Small intestine (tissue), 7 donors: ENCODE measurements around the gene NRAS. TPM values are rescaled to one million over a fixed set of nuclear protein-coding genes. Genes with fewer than 3 reads are reported as not detected.

Experiments
- DNase-seq, 2 donors: peaks; one replicate each; pipeline versions ENCODE4 v3.0.0 to v3.0.0-alpha.2; 2013
- FAIRE-seq: peaks from 2 replicates; lab custom pipeline; 2012; peaks lifted over from hg19 to GRCh38; lab: Jason Lieb, UNC
- H3K27ac ChIP-seq, 3 donors: one replicate each; pipeline ENCODE4 v1.5.1; 2013; ENCODE audit warnings: low read length in 2 of 3, mild to moderate bottlenecking in 2 of 3, control low read depth in 1 of 3, inconsistent platforms in 1 of 3, low read depth in 1 of 3, moderate library complexity in 1 of 3
- H3K27me3 ChIP-seq, 3 donors: one replicate each; pipeline ENCODE4 v1.6.1; 2013; ENCODE audit warnings: low read length in 3 of 3, inconsistent platforms in 1 of 3; ENCODE audit not compliant: control insufficient read depth in 3 of 3, insufficient read depth in 3 of 3
- H3K36me3 ChIP-seq, 3 donors: one replicate each; pipeline ENCODE4 v1.6.1; 2013; ENCODE audit warnings: low read length in 3 of 3, inconsistent platforms in 1 of 3, low read depth in 1 of 3, mild to moderate bottlenecking in 1 of 3, moderate library complexity in 1 of 3; ENCODE audit not compliant: control insufficient read depth in 3 of 3, insufficient read depth in 2 of 3
- H3K4me1 ChIP-seq, 3 donors: one replicate each; pipeline ENCODE4 v1.6.1; 2013; ENCODE audit warnings: low read length in 2 of 3, inconsistent platforms in 1 of 3, low read depth in 1 of 3, mild to moderate bottlenecking in 1 of 3, moderate library complexity in 1 of 3; ENCODE audit not compliant: control insufficient read depth in 3 of 3, insufficient read depth in 2 of 3
- H3K4me3 ChIP-seq, 3 donors: one replicate each; pipeline ENCODE4 v1.5.1; 2013; ENCODE audit warnings: low read length in 3 of 3, control low read depth in 1 of 3, inconsistent platforms in 1 of 3, low read depth in 1 of 3, mild to moderate bottlenecking in 1 of 3, moderate library complexity in 1 of 3
- H3K9me3 ChIP-seq, 2 donors: one replicate each; pipeline ENCODE4 v1.6.1; 2013; ENCODE audit warnings: low read depth in 1 of 2, low read length in 1 of 2; ENCODE audit not compliant: control insufficient read depth in 2 of 2, insufficient read depth in 1 of 2
- WGBS, 3 donors: extraction: QIAGEN DNeasy Blood & Tissue Kit; methylation state at CpG; one replicate each; pipeline ENCODE4 v1.1.7; 2013; 5-methylcytosine and 5-hydroxymethylcytosine counted together
- polyA plus RNA-seq, 4 donors: library from polyadenylated mRNA; stranded (reverse) in 3 of 4; unstranded in 1 of 4; fragments of 200-250 nt in 3 of 4; fragments of 120-200 nt in 1 of 4; gene quantifications; one replicate each; pipeline versions ENCODE4 v1.2.1 to v1.2.3, GENCODE V29; 2013
- donor health status: healthy with polysubstance abuse.
- donor health status: control.
- donor health status: control.
- donor health status: Bipolar disorder and iron deficiency.
- donor health status: healthy.

NRAS gene
- polyA plus RNA-seq, 4 donors: 19.7 to 62.5 (median 21.3) TPM

DNA sequence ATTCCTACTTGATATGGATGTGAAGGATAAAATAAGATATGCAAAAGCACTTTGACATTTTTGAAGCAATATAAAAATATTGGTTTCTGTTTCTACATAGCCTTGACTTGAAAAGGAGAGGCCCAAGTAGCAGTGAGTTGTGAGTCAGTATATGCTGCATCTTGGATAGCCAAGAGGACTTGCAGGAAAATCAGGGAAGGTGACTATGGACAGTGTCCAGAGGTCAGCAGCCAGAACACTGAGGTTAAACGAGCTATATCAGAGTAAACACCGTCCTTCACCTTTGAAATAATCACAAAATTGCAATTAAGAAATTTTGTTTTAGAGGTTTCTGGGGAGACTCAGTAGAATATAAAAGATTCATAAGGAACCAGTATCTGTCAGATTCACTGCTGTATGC, 14.6 kb downstream of the NRAS start:
- FAIRE-seq (no peak), DNase-seq (no peak)
- Histone ChIP-seq H3K9me3 (no peaks in the 10 kb centered on the region), H3K27ac (no peak overlapping the region), H3K4me1 (no peaks in the 10 kb centered on the region), H3K4me3 (no peak overlapping the region), H3K36me3 (peaks cover 0 to 4% (median 0%) of the 10 kb centered on the region in 3 donors), H3K27me3 (no peaks in the 10 kb centered on the region)
- WGBS, 3 donors: 36 to 65% (median 46%) methylated on average over 2 of the region's 2 CpGs

DNA sequence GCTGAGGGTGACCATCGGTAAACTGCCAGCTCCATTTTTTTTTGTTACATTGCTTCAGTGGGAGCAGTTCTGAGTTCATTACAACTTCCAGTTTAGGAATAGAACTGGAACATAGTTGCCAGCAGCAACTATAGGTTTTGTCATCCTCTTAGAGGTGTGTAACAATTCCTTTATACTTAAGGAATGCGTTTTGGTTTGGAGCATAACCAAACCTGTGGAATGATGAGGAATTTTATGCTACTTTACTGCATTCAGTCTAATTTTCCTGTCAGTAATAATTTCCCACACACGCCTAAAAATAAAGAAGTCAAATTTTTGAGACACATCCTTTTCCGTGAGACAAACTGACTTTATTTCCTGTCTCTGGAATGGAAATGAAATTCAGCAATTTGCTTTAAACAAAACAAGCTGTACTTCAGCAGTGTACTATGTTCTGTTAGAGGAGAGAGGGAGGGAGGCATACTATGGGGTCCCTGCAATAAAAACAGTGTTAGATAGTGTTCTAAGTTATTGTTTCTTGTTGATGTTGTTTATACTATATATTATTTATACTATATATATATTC, 16.5 kb downstream of the NRAS start:
- DNase-seq (no peak), FAIRE-seq (no peak)
- WGBS, 3 donors: 57 to 77% (median 74%) methylated on average over 4 of the region's 4 CpGs
- H3K4me3 ChIP-seq: no peak overlapping the region
- no peaks in the 10 kb centered on the region for H3K36me3 ChIP-seq
- no peaks in the 10 kb centered on the region for H3K27me3 ChIP-seq
- H3K27ac ChIP-seq: no peak overlapping the region
- H3K9me3 ChIP-seq: no peaks in the 10 kb centered on the region
- H3K4me1 ChIP-seq: no peaks in the 10 kb centered on the region

DNA sequence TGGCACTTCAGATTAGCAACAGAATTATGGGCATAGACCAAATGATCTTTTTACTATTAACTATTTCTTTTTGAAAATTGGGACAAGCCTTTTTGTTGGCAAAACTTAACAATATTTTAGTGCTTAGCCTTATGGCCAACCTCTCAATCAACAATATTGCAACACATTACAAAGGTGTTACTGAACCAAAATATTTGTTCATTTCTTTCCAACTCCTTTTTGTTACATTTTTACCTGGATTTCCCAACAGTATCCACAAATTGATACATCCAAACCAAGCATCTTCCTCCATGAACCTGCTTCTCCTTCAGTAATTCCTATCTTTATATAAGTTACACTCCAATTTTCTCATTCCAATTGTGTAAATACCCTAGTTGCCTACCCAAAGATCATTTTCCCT, 19.8 kb downstream of the NRAS start:
- Histone ChIP-seq H3K27ac (no peak overlapping the region), H3K36me3 (no peaks in the 10 kb centered on the region), H3K4me1 (no peaks in the 10 kb centered on the region), H3K4me3 (no peak overlapping the region), H3K9me3 (no peaks in the 10 kb centered on the region), H3K27me3 (no peaks in the 10 kb centered on the region)
- DNase-seq: no peak
- no peak for FAIRE-seq

DNA sequence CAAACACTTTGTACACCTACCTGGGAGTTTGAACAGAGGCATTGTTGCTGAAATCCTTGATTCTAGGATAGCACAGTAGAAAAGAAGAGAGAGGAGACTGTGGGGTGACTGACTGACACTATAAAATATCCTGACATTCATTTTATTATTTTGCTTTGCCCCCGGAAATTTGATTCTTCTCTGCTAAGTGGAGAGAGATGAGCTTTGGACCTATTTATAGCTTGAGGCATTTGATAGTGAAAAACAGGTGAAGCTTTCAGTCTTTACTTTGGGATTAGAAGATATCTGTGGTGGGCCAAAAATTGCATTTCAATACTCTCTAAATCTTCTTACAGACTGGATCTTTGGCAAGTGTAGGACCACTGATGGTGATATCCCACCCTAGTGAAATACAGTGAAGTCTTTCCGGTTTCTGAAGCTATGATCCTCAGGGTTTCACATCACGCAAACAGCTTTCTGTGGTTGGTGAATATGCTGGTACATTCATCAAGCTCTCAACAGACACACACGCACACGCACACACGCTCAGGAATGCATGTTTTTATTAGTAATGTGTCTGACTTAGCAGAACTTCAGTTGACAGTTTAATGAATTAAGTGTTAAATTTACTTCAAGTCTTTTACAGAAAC, 21.0 kb downstream of the NRAS start, which contains the start of gene AMPD1:
Gene AMPD1, minus strand, starts transcription at position 117 of the 629 bp plus-strand sequence. Its CDS starts 75 bp downstream, at position 42.
- 22 to 43% (median 27%) methylated on average over 6 of the region's 6 CpGs for WGBS, 3 donors
- Histone ChIP-seq H3K9me3 (no peaks in the 10 kb centered on the region), H3K4me1 (no peaks in the 10 kb centered on the region), H3K36me3 (no peaks in the 10 kb centered on the region), H3K4me3 (no peak within 1 kb of the TSS), H3K27ac (no peak within 1 kb of the TSS), H3K27me3 (no peaks in the 10 kb centered on the region)
- peak; percentile 7 to 37 for DNase-seq
- no peak for FAIRE-seq

DNA sequence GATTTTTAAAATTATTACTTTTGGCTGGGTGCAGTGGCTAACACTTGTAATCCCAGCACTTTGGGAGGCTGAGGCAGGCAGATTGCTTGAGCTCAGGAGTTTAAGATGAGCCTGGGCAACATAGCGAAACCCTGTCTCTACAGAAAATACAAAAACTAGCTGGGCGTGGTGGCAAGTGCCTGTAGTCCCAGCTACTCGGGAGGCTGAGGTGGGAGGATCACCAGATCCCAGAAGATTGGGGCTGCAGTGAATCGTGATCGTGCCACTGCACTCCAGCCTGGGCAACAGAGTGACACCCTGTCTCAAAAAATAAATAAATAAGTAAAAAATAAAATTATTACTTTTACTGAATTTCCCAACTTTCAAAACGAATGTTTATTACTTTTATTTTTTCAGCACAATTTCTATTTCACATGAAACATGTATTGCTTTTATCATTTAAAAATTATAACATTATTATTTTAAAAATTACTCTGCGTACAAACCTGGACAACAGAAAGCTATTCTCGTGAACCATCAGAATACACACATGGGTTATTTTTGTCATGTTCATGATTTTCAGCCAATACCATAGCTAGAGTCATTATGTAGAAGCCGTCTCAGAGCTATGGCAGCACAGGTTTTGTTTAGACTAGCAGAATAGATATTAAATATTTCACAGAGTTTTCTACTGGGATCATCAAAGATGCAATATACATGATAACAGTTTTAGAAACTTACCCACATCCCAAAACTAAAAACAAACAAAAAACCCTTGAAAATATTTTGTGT, 21.8 kb downstream of the NRAS start:
- Histone ChIP-seq H3K27me3 (no peaks in the 10 kb centered on the region), H3K27ac (no peak overlapping the region), H3K4me3 (no peak overlapping the region), H3K36me3 (no peaks in the 10 kb centered on the region), H3K4me1 (no peaks in the 10 kb centered on the region), H3K9me3 (no peaks in the 10 kb centered on the region)
- DNase-seq: no peak
- FAIRE-seq: no peak
- 80 to 83% (median 81%) methylated on average over 9 of the region's 9 CpGs for WGBS, 3 donors

DNA sequence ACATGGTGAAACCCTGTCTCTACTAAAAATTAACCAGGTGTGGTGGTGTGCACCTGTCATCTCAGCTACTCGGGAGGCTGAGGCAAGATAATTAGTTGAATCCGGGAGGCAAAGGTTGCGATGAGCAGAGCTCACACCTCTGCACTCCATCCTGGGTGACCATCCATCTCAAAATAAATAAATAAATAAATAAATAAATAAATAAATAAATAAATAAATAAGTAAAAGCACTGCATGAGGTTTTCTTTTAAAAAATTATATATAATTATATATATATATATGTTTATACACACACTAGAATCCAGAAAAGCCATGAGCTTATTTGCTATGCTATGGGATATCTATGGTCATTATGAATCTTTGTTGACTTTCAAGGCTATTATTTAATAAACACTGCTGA, 23.6 kb downstream of the NRAS start:
- Histone ChIP-seq H3K9me3 (no peaks in the 10 kb centered on the region), H3K27me3 (no peaks in the 10 kb centered on the region), H3K36me3 (no peaks in the 10 kb centered on the region), H3K4me1 (no peaks in the 10 kb centered on the region), H3K4me3 (no peak overlapping the region), H3K27ac (no peak overlapping the region)
- FAIRE-seq: no peak
- WGBS, 3 donors: 87 to 91% (median 88%) methylated on average over 3 of the region's 3 CpGs
- no peak for DNase-seq

DNA sequence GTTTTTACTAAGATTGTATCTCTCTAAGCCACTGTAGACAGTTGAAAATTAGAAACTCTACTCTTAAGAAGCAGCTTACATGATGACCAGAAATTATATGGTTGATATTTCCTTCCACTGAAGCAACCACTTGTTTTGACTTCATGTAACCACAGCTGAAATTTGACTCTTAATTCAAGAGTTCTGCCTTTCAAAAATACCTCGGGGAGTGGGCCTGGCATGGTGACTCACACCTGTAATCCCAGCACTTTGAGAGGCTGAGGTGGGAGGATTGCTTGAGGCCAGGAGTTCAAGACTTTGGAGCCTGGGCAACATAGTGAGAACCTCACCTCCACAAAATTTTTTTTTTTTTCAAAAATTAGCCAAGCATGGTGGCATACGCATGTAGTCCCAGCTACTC, 25.5 kb downstream of the NRAS start:
- DNase-seq: no peak
- H3K4me3 ChIP-seq: no peak overlapping the region
- H3K36me3 ChIP-seq: no peaks in the 10 kb centered on the region
- H3K27me3 ChIP-seq: peaks cover 0 to 2% (median 0%) of the 10 kb centered on the region in 3 donors
- H3K9me3 ChIP-seq: no peaks in the 10 kb centered on the region
- H3K4me1 ChIP-seq: no peaks in the 10 kb centered on the region
- FAIRE-seq: no peak
- WGBS, 3 donors: 72 to 87% (median 80%) methylated on average over 2 of the region's 2 CpGs
- H3K27ac ChIP-seq: no peak overlapping the region

DNA sequence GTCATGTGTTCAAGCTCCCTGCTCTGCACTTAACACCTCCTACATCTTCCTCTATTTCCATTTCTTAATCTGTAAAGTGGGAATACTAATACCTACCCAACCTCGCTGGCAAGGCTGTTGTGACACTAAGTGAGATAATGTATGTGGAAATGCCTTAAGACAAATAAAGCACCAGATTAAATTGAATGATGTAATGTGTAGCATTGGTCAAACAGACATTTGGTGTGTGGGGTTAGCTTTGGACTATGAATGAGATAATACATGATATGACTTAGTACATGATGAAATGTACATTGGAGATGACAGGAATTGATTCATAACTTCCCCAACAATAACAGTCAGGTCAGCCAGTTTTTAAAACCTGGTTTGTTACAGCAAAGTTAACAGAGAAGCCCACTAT, 26.4 kb downstream of the NRAS start:
- Histone ChIP-seq H3K9me3 (no peaks in the 10 kb centered on the region), H3K27me3 (peaks cover 0 to 2% (median 0%) of the 10 kb centered on the region in 3 donors), H3K27ac (no peak overlapping the region), H3K4me1 (no peaks in the 10 kb centered on the region), H3K36me3 (no peaks in the 10 kb centered on the region), H3K4me3 (no peak overlapping the region)
- WGBS, 3 donors: 76 to 83% (median 77%) methylated on average over 1 of the region's 1 CpG
- no peak for FAIRE-seq
- DNase-seq: no peak
